B cell (primary cell): ENCODE data around the gene CA7. TPM values are rescaled to one million over a fixed set of nuclear protein-coding genes. Genes with fewer than 3 reads are reported as not detected.
"Not testable (repeated sequence)": the region's sequence is repeated elsewhere in the genome, so short reads cannot be mapped to it uniquely, and the experiment has no call there.

ENCODE experiments used
- ATAC-seq: fragments of 200-7000 bp; cut with Tn5 transposase; one replicate; pipeline ENCODE4 v1.10.0; 2021; ENCODE audit warnings: low read depth, mild to moderate bottlenecking, moderate number of reproducible peaks, moderate library complexity
- CTCF ChIA-PET: fragments of 350-600 bp; sonication (Branson Sonifier 250); formaldehyde crosslinking; loops from one replicate; lab custom pipeline; 2021; ENCODE audit warnings: antibody characterized with exemption, inconsistent platforms; lab: Charles Lee
- POLR2A ChIA-PET: fragments of 350-600 bp; sonication (Branson Sonifier 250); formaldehyde crosslinking; loops from one replicate; lab custom pipeline; 2021; ENCODE audit warnings: antibody characterized with exemption; lab: Charles Lee
- DNase-seq: peaks from one replicate; pipeline ENCODE4 v3.0.0; 2013
- H2AFZ ChIP-seq: 2 replicates; pipeline ENCODE4 v1.6.1; 2012; ENCODE audit warnings: mild to moderate bottlenecking, low read depth, low read length; ENCODE audit not compliant: insufficient read depth, poor library complexity, severe bottlenecking
- H3K27ac ChIP-seq, 2 donors: 1 replicate in 1 of 2; 2 replicates in 1 of 2; pipeline ENCODE4 v1.5.1; 2012 to 2013; ENCODE audit warnings: low read length in 2 of 2, mild to moderate bottlenecking in 2 of 2, moderate library complexity in 1 of 2
- H3K27me3 ChIP-seq, 4 experiments: fragments of 200-600 bp in 1 of 4; sonication (generic) in 1 of 4; replicated peaks in 1 of 4; 1 replicate in 2 of 4; 2 replicates in 2 of 4; pipeline versions ENCODE4 v1.6.1 to v1.7.0; 2013 to 2016; ENCODE audit warnings: low read length in 3 of 4, mild to moderate bottlenecking in 2 of 4, mixed read lengths in 1 of 4, moderate library complexity in 1 of 4; ENCODE audit not compliant: insufficient read depth in 4 of 4, control insufficient read depth in 3 of 4; ENCODE audit errors: control extremely low read depth in 1 of 4
- H3K36me3 ChIP-seq, 2 experiments: replicated peaks in 1 of 2; 1 replicate in 1 of 2; 2 replicates in 1 of 2; pipeline versions ENCODE4 v1.6.1 to v1.7.1; 2013; ENCODE audit warnings: low read length in 1 of 2; ENCODE audit not compliant: insufficient read depth in 2 of 2, control insufficient read depth in 1 of 2; ENCODE audit errors: control extremely low read depth in 1 of 2, extremely low read depth in 1 of 2
- H3K4me1 ChIP-seq, 2 donors: fragments of 200-600 bp in 1 of 2; sonication (generic) in 1 of 2; 1 replicate in 1 of 2; 2 replicates in 1 of 2; pipeline versions ENCODE4 v1.5.1 to v1.6.1; 2013 to 2017; ENCODE audit warnings: low read length in 2 of 2; ENCODE audit not compliant: control insufficient read depth in 2 of 2, insufficient read depth in 2 of 2
- H3K4me2 ChIP-seq: replicated peaks from 2 replicates; pipeline ENCODE3; 2012; ENCODE audit warnings: mild to moderate bottlenecking, low read depth, low read length; ENCODE audit not compliant: poor library complexity, severe bottlenecking
- H3K4me3 ChIP-seq, 5 experiments: fragments of 200-600 bp in 1 of 5; sonication (generic) in 1 of 5; 1 replicate in 3 of 5; 2 replicates in 2 of 5; pipeline versions ENCODE4 v1.5.1 to v1.7.0; 2011 to 2016; ENCODE audit warnings: low read length in 4 of 5, mild to moderate bottlenecking in 4 of 5, low read depth in 2 of 5, control low read depth in 1 of 5, moderate library complexity in 1 of 5; ENCODE audit not compliant: insufficient read depth in 1 of 5; ENCODE audit errors: control extremely low read depth in 1 of 5, extremely low read depth in 1 of 5
- H3K79me2 ChIP-seq: fragments of 200-600 bp; sonication (generic); one replicate; pipeline ENCODE4 v1.6.0; 2016; ENCODE audit warnings: low read length; ENCODE audit not compliant: control insufficient read depth, insufficient read depth
- H3K9ac ChIP-seq: fragments of 200-600 bp; sonication (generic); 2 replicates; pipeline ENCODE4 v1.6.1; 2017; ENCODE audit warnings: mild to moderate bottlenecking, low read length, moderate library complexity
- H3K9me3 ChIP-seq, 3 donors: one replicate each; pipeline versions ENCODE4 v1.6.1 to v1.7.1; 2013; ENCODE audit warnings: low read length in 2 of 3; ENCODE audit not compliant: control insufficient read depth in 2 of 3, insufficient read depth in 1 of 3; ENCODE audit errors: control extremely low read depth in 1 of 3
- H4K20me1 ChIP-seq: 2 replicates; pipeline ENCODE4 v1.6.0; 2012; ENCODE audit warnings: mild to moderate bottlenecking, low read length; ENCODE audit not compliant: insufficient read depth, control insufficient read depth, poor library complexity, severe bottlenecking
- H3K27ac Mint-ChIP-seq: one replicate; pipeline ENCODE4 v1.8.0; 2021; ENCODE audit warnings: mixed read lengths
- H3K27me3 Mint-ChIP-seq: one replicate; pipeline ENCODE4 v1.8.0; 2021; ENCODE audit warnings: mixed read lengths
- H3K4me1 Mint-ChIP-seq: one replicate; pipeline ENCODE4 v1.8.0; 2021; ENCODE audit warnings: mixed read lengths
- H3K4me3 Mint-ChIP-seq: one replicate; pipeline ENCODE4 v1.8.0; 2021; ENCODE audit warnings: mixed read lengths
- H3K9me3 Mint-ChIP-seq: one replicate; pipeline ENCODE4 v1.8.0; 2022; ENCODE audit warnings: mixed read lengths; ENCODE audit not compliant: insufficient read depth
- CTCF ChIP-seq: fragments of 200-600 bp; IDR thresholded peaks from one replicate; pipeline ENCODE4 v1.8.0; 2022; ENCODE audit warnings: antibody characterized with exemption, mild to moderate bottlenecking
- EZH2 ChIP-seq: IDR thresholded peaks from 2 replicates; pipeline ENCODE4 v1.6.1; 2012; ENCODE audit warnings: borderline replicate concordance, low read depth, mild to moderate bottlenecking, moderate library complexity, low read length; ENCODE audit not compliant: insufficient read depth, poor library complexity, severe bottlenecking
- WGBS: methylation state at CpG from one replicate; pipeline ENCODE4 v1.1.5; 2013; ENCODE audit warnings: missing lambda C conversion rate; ENCODE audit not compliant: insufficient coverage; 5-methylcytosine and 5-hydroxymethylcytosine counted together
- intact Hi-C: fragments of 100-400 bp; cut with micrococcal nuclease; formaldehyde crosslinking; loops from one replicate; pipeline ENCODE4 v1.10.0; 2022
- polyA plus RNA-seq: library from polyadenylated mRNA; depleted of rRNA; stranded (reverse); fragments of >200 nt; gene quantifications from 2 replicates; pipeline ENCODE4 v1.2.3, GENCODE V29; 2012
- total RNA-seq, 2 donors: library from RNA; stranded (reverse); fragments of 120-200 nt in 1 of 2; gene quantifications; 1 replicate in 1 of 2; 2 replicates in 1 of 2; pipeline versions ENCODE4 v1.2.3 to v1.2.4, GENCODE V29; 2013 to 2022

The CA7 gene
- total and polyA plus RNA-seq, 2 donors (not counting 1 experiment from before 2014, with no cell fraction given) = not detected

- Histone ChIP-seq H3K4me1 (peaks cover 0 to 3% of the 10 kb centered on the region in 2 donors), H3K4me3 (no peak overlapping the region), H3K27ac (no peak overlapping the region), H2AFZ (no peak overlapping the region), H3K4me2 (no peak overlapping the region), H3K9me3 (no peaks in the 10 kb centered on the region), H3K9ac (no peak overlapping the region), H4K20me1 (no peaks in the 10 kb centered on the region), H3K36me3 (no peaks in the 10 kb centered on the region), H3K27me3 (peaks cover 0 to 3% (median 0%) of the 10 kb centered on the region in 4 experiments), H3K79me2 (no peaks in the 10 kb centered on the region)
- DNase-seq (no peak), ATAC-seq (no peak)
- H3K27me3 Mint-ChIP-seq = no peaks in the 10 kb centered on the region
- no peaks in the 10 kb centered on the region for H3K4me1 Mint-ChIP-seq
- H3K4me3 Mint-ChIP-seq = no peak overlapping the region
- intact Hi-C loops = loop anchor here (1.0 kb wide), 1 partner anchor 59 kb away; no protein-coding TSS in a partner anchor
- POLR2A ChIA-PET = no interaction called here
- H3K27ac Mint-ChIP-seq = no peak overlapping the region
- CTCF ChIA-PET = interaction anchor here (1.0 to 2.5 kb wide), 6 partner anchors 11 to 260 kb away, joined by 3 to 8 read pairs (median 4); partner anchors contain the start of gene PDP2
- WGBS = 94% methylated on average over 5 of the region's 5 CpGs
- TF ChIP-seq CTCF (no peak), EZH2 (no peak)
- H3K9me3 Mint-ChIP-seq = no peaks in the 10 kb centered on the region
These were observed 51.4 kb downstream of the CA7 start for GRCh38 chr16:66895689-66895979.

- no peak for ATAC-seq
- Histone ChIP-seq H3K4me2 (no peak overlapping the region), H3K4me1 (peaks cover 0 to 3% of the 10 kb centered on the region in 2 donors), H3K9me3 (no peaks in the 10 kb centered on the region), H3K27me3 (peaks cover 0 to 3% (median 0%) of the 10 kb centered on the region in 4 experiments), H3K9ac (no peak overlapping the region), H3K27ac (no peak overlapping the region), H3K79me2 (no peaks in the 10 kb centered on the region), H3K36me3 (no peaks in the 10 kb centered on the region), H2AFZ (no peak overlapping the region), H4K20me1 (no peaks in the 10 kb centered on the region), H3K4me3 (no peak overlapping the region)
- Mint-ChIP-seq H3K4me3 (no peak overlapping the region), H3K27ac (no peak overlapping the region), H3K9me3 (no peaks in the 10 kb centered on the region), H3K27me3 (no peaks in the 10 kb centered on the region), H3K4me1 (no peaks in the 10 kb centered on the region)
- TF ChIP-seq CTCF (no peak), EZH2 (no peak)
- ChIA-PET CTCF (interaction anchor here (1.0 to 2.5 kb wide), 6 partner anchors 11 to 259 kb away, joined by 3 to 8 read pairs (median 4); partner anchors contain the start of gene PDP2), POLR2A (no interaction called here)
- DNase-seq = no peak
- WGBS = 100% methylated on average over 2 of the region's 3 CpGs
- intact Hi-C loops = loop anchor here (1.0 kb wide), 1 partner anchor 58 kb away; no protein-coding TSS in a partner anchor
These were observed 51.8 kb downstream of the CA7 start for GRCh38 chr16:66895999-66896398.

GRCh38 chr16:66896682-66897081, 52.5 kb downstream of the CA7 start:
- H3K9ac ChIP-seq, H3K27me3 ChIP-seq, POLR2A ChIA-PET, H3K4me3 Mint-ChIP-seq, H3K4me1 Mint-ChIP-seq, H3K36me3 ChIP-seq, H3K27ac ChIP-seq, H3K4me2 ChIP-seq, H4K20me1 ChIP-seq, H3K4me1 ChIP-seq, H3K79me2 ChIP-seq, H2AFZ ChIP-seq, ATAC-seq, H3K27ac Mint-ChIP-seq, DNase-seq, intact Hi-C loops, H3K4me3 ChIP-seq, H3K27me3 Mint-ChIP-seq, H3K9me3 ChIP-seq, H3K9me3 Mint-ChIP-seq: not testable (repeated sequence)
- CTCF ChIA-PET = interaction anchor here (1.0 to 1.3 kb wide), 2 partner anchors 10 to 259 kb away, joined by 3 to 4 read pairs; no protein-coding TSS in a partner anchor
- WGBS = 98% methylated on average over 5 of the region's 5 CpGs
